Colonic mucosa (tissue), 4 donors: Measurements from ENCODE around the gene MRPL20. TPM values are rescaled to one million over a fixed set of nuclear protein-coding genes. Genes with fewer than 3 reads are reported as not detected.
A peak's percentile ranks its signal among the peaks of the same experiment; 100 is the strongest.
"Not testable (repeated sequence)": the region's sequence is repeated elsewhere in the genome, so short reads cannot be mapped to it uniquely, and the experiment has no call there.

Source experiments
- DNase-seq: peaks from one replicate; pipeline ENCODE4 v3.0.0-alpha.2; 2020
- H3K27ac ChIP-seq: fragments of 200-600 bp; one replicate; pipeline ENCODE4 v1.8.0; 2021
- H3K27me3 ChIP-seq: fragments of 200-600 bp; one replicate; pipeline ENCODE4 v1.8.0; 2021
- H3K36me3 ChIP-seq: fragments of 200-600 bp; one replicate; pipeline ENCODE4 v1.8.0; 2021
- H3K4me1 ChIP-seq: fragments of 200-600 bp; one replicate; pipeline ENCODE4 v1.8.0; 2021; ENCODE audit warnings: mild to moderate bottlenecking
- H3K4me3 ChIP-seq: fragments of 200-600 bp; one replicate; pipeline ENCODE4 v1.8.0; 2021
- H3K9ac ChIP-seq, 2 donors: one replicate each; pipeline ENCODE4 v1.7.0; 2013; ENCODE audit warnings: control low read depth in 2 of 2, low read depth in 2 of 2, low read length in 2 of 2
- H3K9me3 ChIP-seq: fragments of 200-600 bp; one replicate; pipeline ENCODE4 v1.8.0; 2021
- intact Hi-C: fragments of 100-400 bp; cut with DNase I; formaldehyde crosslinking; loops from one replicate; pipeline ENCODE4 v1.14.1; 2022
- total RNA-seq, 2 donors: library from RNA; stranded (reverse); fragmentation: NEBNext Ultra II Directional in 1 of 2; extraction: Animal tissue kit (Norgen Biotek cat#: 25700) in 1 of 2; gene quantifications; one replicate each; pipeline ENCODE4 v1.2.1, GENCODE V29; 2021
- TF ChIP-seq, protein P1 (sequence below): fragments of 200-600 bp; IDR thresholded peaks from one replicate; pipeline ENCODE4 v1.8.0; 2022; ENCODE audit warnings: antibody characterized with exemption, mild to moderate bottlenecking
- donor health status: healthy.
- donor health status: DM: no; HTN: no; CAD: no.
- donor health status: DM: no; HTN: no; CAD: no.

MRPL20 gene
- total RNA-seq, 2 donors from 2014 or later = 88.1 to 143 TPM

- Histone ChIP-seq H3K4me1 (peaks cover 28% of the 10 kb centered on the region), H3K27me3 (peaks cover 9% of the 10 kb centered on the region), H3K27ac (peak overlapping the region; percentile 96), H3K9ac (peak overlapping the region; percentile 64 to 84), H3K4me3 (no peak overlapping the region), H3K9me3 (no peaks in the 10 kb centered on the region), H3K36me3 (no peaks in the 10 kb centered on the region)
- DNase-seq = no peak
- intact Hi-C loops = no loop called here
- TF ChIP-seq, protein P1, sequence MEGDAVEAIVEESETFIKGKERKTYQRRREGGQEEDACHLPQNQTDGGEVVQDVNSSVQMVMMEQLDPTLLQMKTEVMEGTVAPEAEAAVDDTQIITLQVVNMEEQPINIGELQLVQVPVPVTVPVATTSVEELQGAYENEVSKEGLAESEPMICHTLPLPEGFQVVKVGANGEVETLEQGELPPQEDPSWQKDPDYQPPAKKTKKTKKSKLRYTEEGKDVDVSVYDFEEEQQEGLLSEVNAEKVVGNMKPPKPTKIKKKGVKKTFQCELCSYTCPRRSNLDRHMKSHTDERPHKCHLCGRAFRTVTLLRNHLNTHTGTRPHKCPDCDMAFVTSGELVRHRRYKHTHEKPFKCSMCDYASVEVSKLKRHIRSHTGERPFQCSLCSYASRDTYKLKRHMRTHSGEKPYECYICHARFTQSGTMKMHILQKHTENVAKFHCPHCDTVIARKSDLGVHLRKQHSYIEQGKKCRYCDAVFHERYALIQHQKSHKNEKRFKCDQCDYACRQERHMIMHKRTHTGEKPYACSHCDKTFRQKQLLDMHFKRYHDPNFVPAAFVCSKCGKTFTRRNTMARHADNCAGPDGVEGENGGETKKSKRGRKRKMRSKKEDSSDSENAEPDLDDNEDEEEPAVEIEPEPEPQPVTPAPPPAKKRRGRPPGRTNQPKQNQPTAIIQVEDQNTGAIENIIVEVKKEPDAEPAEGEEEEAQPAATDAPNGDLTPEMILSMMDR = no peak
Measured at GRCh38 chr1:1430992-1431844, 24.1 kb upstream of the MRPL20 start.

DNA sequence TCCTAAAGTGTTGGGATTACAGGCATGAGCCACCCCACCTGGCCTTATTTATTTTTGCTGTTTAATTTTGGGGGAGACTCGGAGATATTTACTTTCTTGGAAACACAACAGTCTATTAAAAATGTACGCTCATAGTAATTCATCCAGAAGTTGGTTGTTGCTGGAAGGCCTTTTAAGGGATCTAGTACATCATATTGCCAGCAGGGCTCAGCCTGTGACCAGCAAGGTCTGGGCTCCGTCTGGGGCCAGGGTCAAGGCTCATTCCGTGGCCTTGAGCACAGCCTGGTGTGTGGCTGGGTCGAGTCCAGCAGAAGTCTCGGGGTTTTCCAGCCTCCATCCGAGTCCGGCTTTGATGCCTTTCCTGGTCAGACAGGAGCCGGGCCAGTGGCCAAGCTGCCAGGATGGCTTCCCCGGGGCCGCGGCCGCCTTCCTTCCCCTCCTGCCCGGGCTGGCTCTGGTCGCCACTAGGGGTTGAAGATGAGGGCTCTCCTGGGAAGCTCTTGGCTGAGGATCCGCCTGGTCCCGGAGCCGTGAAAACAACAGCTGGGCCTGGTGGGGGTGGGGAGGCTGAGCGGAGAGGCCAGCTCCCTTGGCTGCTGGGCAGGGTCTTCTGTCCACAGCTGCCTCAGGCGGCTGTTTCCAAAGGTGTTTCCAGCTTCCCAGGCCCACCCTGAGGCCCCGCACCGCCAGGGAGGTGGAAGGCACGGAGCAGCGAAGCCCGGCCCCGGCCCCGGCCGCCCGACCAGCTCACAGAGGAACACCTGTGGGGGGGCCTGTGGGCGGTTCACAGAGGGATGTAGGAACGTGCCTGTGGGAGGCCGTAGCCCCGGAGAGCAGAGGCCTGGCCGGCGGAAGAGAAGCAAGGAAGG lies 23.3 kb upstream of the MRPL20 start:
- Histone ChIP-seq H3K9ac (peak overlapping the region; percentile 23 to 57), H3K4me3 (no peak overlapping the region), H3K4me1 (peaks cover 28% of the 10 kb centered on the region)

DNA sequence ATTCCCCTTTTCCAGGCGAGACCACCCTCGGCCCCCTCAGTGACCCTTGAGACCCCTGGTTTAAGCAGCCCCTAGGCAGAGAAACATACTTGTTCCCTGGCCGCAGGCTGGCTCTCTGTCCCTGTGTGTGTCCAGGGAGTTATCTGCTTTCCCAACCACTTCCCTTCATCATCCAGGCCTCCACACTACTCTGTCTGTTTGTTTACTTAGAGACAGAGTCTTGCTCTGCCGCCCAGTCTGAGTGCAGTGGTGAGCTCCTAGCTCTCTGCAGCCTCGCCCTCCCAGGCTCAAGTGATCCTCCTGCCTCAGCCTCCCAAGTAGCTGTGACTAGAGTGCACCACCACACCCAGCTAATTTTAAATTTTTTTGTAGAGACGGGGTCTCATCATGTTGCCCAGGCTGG lies 22.6 kb upstream of the MRPL20 start:
- H3K4me1 ChIP-seq = peaks cover 25% of the 10 kb centered on the region
- TF ChIP-seq, protein P1 = no peak
- intact Hi-C loops = no loop called here

More for the DNA sequence above, 23.3 kb upstream of the MRPL20 start:
- peaks cover 7% of the 10 kb centered on the region for H3K27me3 ChIP-seq
- H3K27ac ChIP-seq = peak overlapping the region; percentile 96
- H3K36me3 ChIP-seq = no peaks in the 10 kb centered on the region
- peak; percentile 60 for DNase-seq
- intact Hi-C loops = no loop called here
- H3K9me3 ChIP-seq = no peaks in the 10 kb centered on the region
- TF ChIP-seq, protein P1 = no peak

DNA sequence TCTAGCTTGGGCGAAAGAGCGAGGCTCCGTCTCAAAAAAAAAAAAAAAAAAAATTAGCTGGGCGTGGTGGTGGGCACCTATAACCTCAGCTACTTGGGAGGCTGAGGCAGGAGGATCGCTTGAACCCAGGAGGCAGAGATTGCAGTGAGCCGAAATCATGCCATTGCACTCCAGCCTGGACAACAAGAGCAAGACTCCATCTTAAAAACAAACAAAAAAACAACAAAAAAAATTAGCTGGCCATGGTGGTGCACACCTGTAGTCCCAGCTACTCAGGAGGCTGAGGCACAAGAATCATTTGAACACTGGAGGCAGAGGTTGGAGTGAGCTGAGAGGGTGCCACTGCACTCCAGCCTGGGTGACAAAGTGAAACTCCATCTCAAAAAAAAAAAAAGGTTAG lies 21.9 kb upstream of the MRPL20 start:
- Histone ChIP-seq H3K4me1 (peaks cover 18% of the 10 kb centered on the region), H3K27ac (peak overlapping the region; percentile 96)
- H3K9ac ChIP-seq, H3K27me3 ChIP-seq, H3K36me3 ChIP-seq, DNase-seq, intact Hi-C loops, H3K9me3 ChIP-seq, H3K4me3 ChIP-seq: not testable (repeated sequence)

More for the DNA sequence above, 22.6 kb upstream of the MRPL20 start:
- DNase-seq = no peak
- Histone ChIP-seq H3K36me3 (no peaks in the 10 kb centered on the region), H3K9me3 (no peaks in the 10 kb centered on the region), H3K27ac (peak overlapping the region; percentile 96), H3K27me3 (peaks cover 7% of the 10 kb centered on the region), H3K4me3 (no peak overlapping the region), H3K9ac (no peak overlapping the region)

DNA sequence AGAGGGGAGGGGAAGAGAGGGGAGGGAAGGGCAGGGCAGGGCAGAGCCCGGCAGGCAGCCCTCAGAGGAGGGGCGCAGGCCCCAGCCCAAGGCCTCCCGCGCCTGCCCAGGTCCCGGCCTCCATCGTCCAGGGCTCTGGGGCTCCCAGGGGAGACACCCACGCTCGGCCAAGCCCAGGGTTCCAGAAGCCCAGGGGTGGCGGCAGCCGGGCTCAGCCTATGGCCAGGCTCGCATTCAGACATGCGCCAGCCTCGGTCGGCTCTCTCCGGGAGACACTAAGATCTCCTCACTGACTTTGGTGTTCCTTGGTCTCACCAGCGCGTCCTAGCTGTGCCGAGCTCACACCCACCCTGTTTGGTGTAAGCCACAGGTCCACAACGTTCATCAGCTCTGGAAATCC lies 21.1 kb upstream of the MRPL20 start:
- peaks cover 7% of the 10 kb centered on the region for H3K27me3 ChIP-seq
- no peaks in the 10 kb centered on the region for H3K9me3 ChIP-seq
- TF ChIP-seq, protein P1 = no peak
- DNase-seq = no peak
- H3K36me3 ChIP-seq = no peaks in the 10 kb centered on the region
- H3K4me1 ChIP-seq = peaks cover 10% of the 10 kb centered on the region
- intact Hi-C loops = no loop called here
- H3K27ac ChIP-seq = no peak overlapping the region
- H3K9ac ChIP-seq = no peak overlapping the region
- H3K4me3 ChIP-seq = no peak overlapping the region
